ENCODE data around the gene KCNQ1. TPM values are rescaled to one million over a fixed set of nuclear protein-coding genes. Genes with fewer than 3 reads are reported as not detected.

The KCNQ1 gene
- total and polyA plus RNA-seq, 9 of the 15 experiments (the other 6 are each of a cell fraction or from before 2014, with no cell fraction given): 0.44 TPM; not detected in 8

DNA sequence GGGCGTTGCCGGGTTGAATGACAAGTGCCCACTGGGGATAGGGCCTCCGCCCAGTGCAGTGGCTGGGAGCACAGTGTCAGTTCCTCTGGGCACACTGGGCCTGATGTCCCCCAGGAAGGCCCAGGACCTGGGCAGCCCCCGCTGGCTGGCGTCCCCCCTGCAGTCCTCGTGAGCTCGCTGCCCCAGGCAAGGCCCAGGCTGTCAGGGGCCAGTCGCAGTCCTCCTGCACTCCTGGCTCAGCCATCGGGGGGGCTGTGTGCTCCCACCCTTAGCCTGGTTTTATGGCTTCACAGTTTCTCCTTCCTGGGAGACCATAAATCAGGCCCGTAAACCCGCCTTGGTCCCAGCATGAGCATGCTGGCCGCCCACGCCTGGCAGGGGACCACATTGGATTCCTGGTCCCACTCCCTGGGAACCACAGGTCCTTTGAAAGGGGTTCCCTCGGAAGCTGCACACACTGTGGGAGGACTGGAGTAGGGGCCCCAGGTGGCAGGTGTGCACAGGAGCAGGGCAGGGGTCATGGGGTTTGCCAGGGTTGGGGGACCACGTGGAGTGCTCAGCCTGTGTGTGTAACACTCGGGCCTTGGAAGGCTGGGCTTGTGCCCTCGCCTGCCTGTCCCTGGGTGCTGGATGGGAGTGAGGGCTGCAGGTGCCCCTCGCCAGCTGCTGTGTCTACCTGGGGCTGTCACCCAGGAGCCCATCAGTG, 141.4 kb downstream of the KCNQ1 start:
- CTCF ChIA-PET (ENCODE audit: low intra/inter-chr PET ratio): interaction anchor here (0.6 kb wide), 1 partner anchor 25 kb away, joined by 4 read pairs; no protein-coding TSS in a partner anchor
- FAIRE-seq: no peak

DNA sequence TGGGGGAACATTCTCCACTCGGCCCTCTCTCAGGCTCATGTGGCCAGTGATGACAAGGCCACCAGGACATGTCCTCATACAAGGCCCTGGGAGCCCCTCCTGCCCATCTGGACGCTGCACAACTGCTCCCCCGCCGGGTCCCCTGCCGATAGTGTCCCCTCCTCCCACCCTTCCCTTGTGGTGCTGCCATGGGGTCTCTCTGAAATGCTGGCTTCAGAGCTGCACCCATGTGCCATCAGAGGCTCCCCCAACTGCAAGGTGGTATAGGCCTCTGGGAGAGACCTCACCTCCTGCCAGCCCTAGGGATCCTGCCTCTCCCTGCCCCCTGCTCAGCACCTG, 142.0 kb downstream of the KCNQ1 start:
- Histone ChIP-seq H2AFZ (ENCODE audit: low read depth, low read length) (no peak overlapping the region), H3K4me3 (no peak overlapping the region), H3K79me2 (ENCODE audit: control insufficient read depth, insufficient read depth, low read length) (no peaks in the 10 kb centered on the region), H4K20me1 (replicated peaks; ENCODE audit: control insufficient read depth, insufficient read depth, low read length) (peaks cover 8% of the 10 kb centered on the region; the same call in 1 of the 2 replicates), H3K4me1 (replicated peaks in 1 of 2; ENCODE audit: control insufficient read depth in 2 of 2, insufficient read depth in 2 of 2, low read length in 2 of 2) (peaks cover 0 to 30% of the 10 kb centered on the region in 2 experiments; a peak in 1 of 5 replicates), H3K9me3 (replicated peaks; ENCODE audit: control insufficient read depth, insufficient read depth, low read depth, low read length) (no peaks in the 10 kb centered on the region), H3K9me1 (ENCODE audit: control insufficient read depth, insufficient read depth, low read length) (no peaks in the 10 kb centered on the region), H3K36me3 (ENCODE audit: control insufficient read depth, insufficient read depth, low read length) (no peaks in the 10 kb centered on the region), H3K27ac (ENCODE audit: extremely low read depth, low read depth, low read length) (no peak overlapping the region), H3K27me3 (ENCODE audit: control insufficient read depth in 2 of 2, insufficient read depth in 2 of 2, low read length in 2 of 2) (peaks cover 10 to 79% of the 10 kb centered on the region in 2 experiments), H3K4me2 (ENCODE audit: insufficient read depth, low read length) (no peak overlapping the region), H3K9ac (ENCODE audit: insufficient read depth in 1 of 2, low read depth in 2 of 2, low read length in 2 of 2) (no peak overlapping the region)
- 7% methylated on average over 5 of the region's 5 CpGs for WGBS (ENCODE audit: insufficient coverage, low coverage, missing lambda C conversion rate)
- in situ Hi-C loops (cut with MboI) (no loop called here), intact Hi-C loops (cut with micrococcal nuclease) (no loop called here)
- ATAC-seq (no peak), DNase-seq (ENCODE audit: extremely low read depth in 1 of 4, low spot score in 3 of 4) (peak in 1 of 4 experiments; percentile 1), FAIRE-seq (no peak)
- BruUV-seq (replicated peaks): no TSS peak
- ChIA-PET CTCF (ENCODE audit: low intra/inter-chr PET ratio) (no interaction called here), POLR2A (no interaction called here)
- no peak for TF ChIP-seq HDAC6 (IDR thresholded peaks at IDR 0.05; ENCODE audit: low read depth, low read length)
- TF ChIP-seq KLF1 (tag; IDR thresholded peaks at IDR 0.05): no peak

More for the DNA sequence above, 141.4 kb downstream of the KCNQ1 start:
- DNase-seq (ENCODE audit: extremely low read depth in 1 of 4, low spot score in 3 of 4): no peak
- no peaks in the 10 kb centered on the region for H3K79me2 ChIP-seq (ENCODE audit: control insufficient read depth, insufficient read depth, low read length)
- H3K4me1 ChIP-seq (replicated peaks in 1 of 2; ENCODE audit: control insufficient read depth in 2 of 2, insufficient read depth in 2 of 2, low read length in 2 of 2): peaks cover 0 to 31% of the 10 kb centered on the region in 2 experiments; a peak in 1 of 5 replicates
- H3K27ac ChIP-seq (ENCODE audit: extremely low read depth, low read depth, low read length): no peak overlapping the region
- H3K9me3 ChIP-seq (replicated peaks; ENCODE audit: control insufficient read depth, insufficient read depth, low read depth, low read length): no peaks in the 10 kb centered on the region
- H3K36me3 ChIP-seq (ENCODE audit: control insufficient read depth, insufficient read depth, low read length): no peaks in the 10 kb centered on the region
- no TSS peak for BruUV-seq (replicated peaks)
- H3K27me3 ChIP-seq (ENCODE audit: control insufficient read depth in 2 of 2, insufficient read depth in 2 of 2, low read length in 2 of 2): peaks cover 11 to 79% of the 10 kb centered on the region in 2 experiments
- POLR2A ChIA-PET: no interaction called here
- no peak overlapping the region for H3K9ac ChIP-seq (ENCODE audit: insufficient read depth in 1 of 2, low read depth in 2 of 2, low read length in 2 of 2)
- in situ Hi-C loops (cut with MboI) (no loop called here), intact Hi-C loops (cut with micrococcal nuclease) (no loop called here)
- no peak overlapping the region for H2AFZ ChIP-seq (ENCODE audit: low read depth, low read length)
- no peak for ATAC-seq
- no peak overlapping the region for H3K4me2 ChIP-seq (ENCODE audit: insufficient read depth, low read length)
- WGBS (ENCODE audit: insufficient coverage, low coverage, missing lambda C conversion rate): 5% methylated on average over 16 of the region's 18 CpGs
- no peak overlapping the region for H3K4me3 ChIP-seq
- H3K9me1 ChIP-seq (ENCODE audit: control insufficient read depth, insufficient read depth, low read length): no peaks in the 10 kb centered on the region
- 0 out of 2 replicates have a peak, but pooled peaks have one; percentile 19 for TF ChIP-seq EGR1 (conservative IDR thresholded peaks at IDR 0.05)
- TF ChIP-seq TAF7 (tag; IDR thresholded peaks at IDR 0.05): no peak
- H4K20me1 ChIP-seq (replicated peaks; ENCODE audit: control insufficient read depth, insufficient read depth, low read length): peaks cover 12% of the 10 kb centered on the region; the same call in 1 of the 2 replicates
